ENCODE data around the gene KLHL1.

The KLHL1 gene

GRCh38 chr13:69776937-69777336 is 331.3 kb downstream of the KLHL1 start:
- no peak for DNase-seq (ENCODE audit: low spot score)
- TF ChIP-seq CTCF (IDR thresholded peaks at IDR 0.05; ENCODE audit: extremely low read depth, missing control alignments): no peak

- TF ChIP-seq CTCF (IDR thresholded peaks at IDR 0.05; ENCODE audit: extremely low read depth, missing control alignments): no peak
- no peak for DNase-seq (ENCODE audit: low spot score)
Measured at GRCh38 chr13:69769608-69770007, 338.6 kb downstream of the KLHL1 start.

GRCh38 chr13:69761581-69761980 is 346.7 kb downstream of the KLHL1 start:
- DNase-seq (ENCODE audit: low spot score): no peak

GRCh38 chr13:69755101-69755500 is 353.2 kb downstream of the KLHL1 start:
- TF ChIP-seq CTCF (IDR thresholded peaks at IDR 0.05; ENCODE audit: extremely low read depth, missing control alignments): no peak
- no peak for DNase-seq (ENCODE audit: low spot score)

More at GRCh38 chr13:69761581-69761980, 346.7 kb downstream of the KLHL1 start:
- no peak for TF ChIP-seq CTCF (IDR thresholded peaks at IDR 0.05; ENCODE audit: extremely low read depth, missing control alignments)

GRCh38 chr13:69751259-69751658 is 357.0 kb downstream of the KLHL1 start:
- no peak for DNase-seq (ENCODE audit: low spot score)
- TF ChIP-seq CTCF (IDR thresholded peaks at IDR 0.05; ENCODE audit: extremely low read depth, missing control alignments): no peak

- no peak for TF ChIP-seq CTCF (IDR thresholded peaks at IDR 0.05; ENCODE audit: extremely low read depth, missing control alignments)
- no peak for DNase-seq (ENCODE audit: low spot score)
Measured at GRCh38 chr13:69737129-69737935, 370.9 kb downstream of the KLHL1 start.

GRCh38 chr13:69721631-69722030 is 386.6 kb downstream of the KLHL1 start:
- DNase-seq (ENCODE audit: low spot score): no peak

More at GRCh38 chr13:69721631-69722030, 386.6 kb downstream of the KLHL1 start:
- no peak for TF ChIP-seq CTCF (IDR thresholded peaks at IDR 0.05; ENCODE audit: extremely low read depth, missing control alignments)
